HCT116 (cell line): ENCODE measurements around the gene OSGIN1. TPM values are rescaled to one million over a fixed set of nuclear protein-coding genes. Genes with fewer than 3 reads are reported as not detected.

ENCODE experiments used
- ATAC-seq: fragments of 200-7000 bp; cut with Tn5 transposase; 2 replicates; pipeline ENCODE4 v1.9.1; 2020; ENCODE audit warnings: mild to moderate bottlenecking, moderate library complexity
- BruUV-seq: library from RNA; stranded (reverse); fragments of 400-500 nt; replicated peaks from 2 replicates; lab custom pipeline; 2021; lab: Mats Ljungman, UMichigan
- CTCF ChIA-PET: fragments of 300-600 bp; sonication (Branson Sonifier 250); formaldehyde crosslinking; loops from one replicate; lab custom pipeline; 2021; ENCODE audit warnings: antibody characterized with exemption; lab: Charles Lee
- POLR2A ChIA-PET: fragments of 300-600, 350-600 bp; sonication (Branson Sonifier 250); formaldehyde crosslinking; loops from one replicate; lab custom pipeline; 2021; ENCODE audit warnings: antibody characterized with exemption; lab: Charles Lee
- RAD21 ChIA-PET, 2 experiments: fragments of 300-600 bp; sonication (Branson Sonifier 250); formaldehyde crosslinking; loops; one replicate each; lab custom pipeline; 2023; ENCODE audit warnings: low total read pairs in 2 of 2; ENCODE audit not compliant: uncharacterized antibody in 2 of 2, unreplicated experiment in 2 of 2, low non-redundant PET in 1 of 2; lab: Charles Lee
- DNase-seq: peaks from one replicate; pipeline ENCODE4 v3.0.0-alpha.2; 2010; ENCODE audit warnings: low read depth, low spot score
- H2AFZ ChIP-seq: fragments of 200-600 bp; shearing (Covaris generic), sonication (generic); 2 replicates; pipeline ENCODE4 v1.6.1; 2017; ENCODE audit warnings: low read depth, mixed run types, mixed read lengths, antibody characterized with exemption, low read length; ENCODE audit not compliant: poor library complexity, severe bottlenecking
- H3K27ac ChIP-seq: 2 replicates; pipeline ENCODE4 v1.5.1; 2012; ENCODE audit warnings: low read depth, low read length
- H3K27me3 ChIP-seq: fragments of 200-600 bp; sonication (generic); 2 replicates; pipeline ENCODE4 v1.6.1; 2016; ENCODE audit warnings: mixed run types, low read length, mixed read lengths; ENCODE audit not compliant: insufficient read depth
- H3K36me3 ChIP-seq, 2 experiments: fragments of 200-500 bp in 1 of 2; fragments of 200-600 bp in 1 of 2; sonication (Bioruptor generic) in 1 of 2; sonication (generic) in 1 of 2; 2 replicates each; pipeline versions ENCODE4 v1.5.1 to v1.6.1; 2014 to 2016; ENCODE audit warnings: low read length in 2 of 2, inconsistent platforms in 1 of 2, mixed read lengths in 1 of 2, mixed run types in 1 of 2; ENCODE audit not compliant: insufficient read depth in 2 of 2, control insufficient read depth in 1 of 2
- H3K4me1 ChIP-seq, 2 experiments: fragments of 200-600 bp in 1 of 2; sonication (generic) in 1 of 2; 2 replicates each; pipeline versions ENCODE4 v1.5.1 to v1.6.1; 2012 to 2017; ENCODE audit warnings: low read length in 2 of 2, inconsistent platforms in 1 of 2, mild to moderate bottlenecking in 1 of 2, mixed read lengths in 1 of 2, mixed run types in 1 of 2, moderate library complexity in 1 of 2; ENCODE audit not compliant: insufficient read depth in 2 of 2, control insufficient read depth in 1 of 2
- H3K4me2 ChIP-seq: fragments of 200-600 bp; sonication (generic); 2 replicates; pipeline ENCODE4 v1.6.1; 2017; ENCODE audit warnings: mixed run types, low read length, mixed read lengths
- H3K4me3 ChIP-seq, 2 experiments: fragments of 200-600 bp in 1 of 2; sonication (generic) in 1 of 2; replicated peaks in 1 of 2; 2 replicates each; pipeline ENCODE4 v1.5.1; 2011 to 2016; ENCODE audit warnings: low read length in 2 of 2, control low read depth in 1 of 2, low read depth in 1 of 2, mild to moderate bottlenecking in 1 of 2, mixed read lengths in 1 of 2, mixed run types in 1 of 2
- H3K79me2 ChIP-seq: fragments of 200-600 bp; sonication (generic); 2 replicates; pipeline ENCODE4 v1.6.1; 2017; ENCODE audit warnings: mild to moderate bottlenecking, mixed run types, low read length, moderate library complexity, mixed read lengths; ENCODE audit not compliant: insufficient read depth
- H3K9ac ChIP-seq: fragments of 200-600 bp; sonication (generic); 2 replicates; pipeline ENCODE4 v1.6.1; 2016; ENCODE audit warnings: low read length, mixed read lengths
- H3K9me2 ChIP-seq: fragments of 200-600 bp; sonication (generic), shearing (Covaris generic); 2 replicates; pipeline ENCODE4 v1.6.1; 2017; ENCODE audit warnings: mixed run types, mild to moderate bottlenecking, moderate library complexity; ENCODE audit not compliant: insufficient read depth
- H3K9me3 ChIP-seq, 2 experiments: fragments of 200-500 bp in 1 of 2; fragments of 200-600 bp in 1 of 2; sonication (Bioruptor generic) in 1 of 2; sonication (generic) in 1 of 2; 2 replicates each; pipeline ENCODE4 v1.6.1; 2014 to 2017; ENCODE audit warnings: low read length in 2 of 2, mixed read lengths in 2 of 2, inconsistent platforms in 1 of 2, low read depth in 1 of 2, mild to moderate bottlenecking in 1 of 2, mixed run types in 1 of 2, moderate library complexity in 1 of 2; ENCODE audit not compliant: control insufficient read depth in 1 of 2, insufficient read depth in 1 of 2
- H4K20me1 ChIP-seq: fragments of 200-600 bp; sonication (generic), shearing (Covaris generic); 2 replicates; pipeline ENCODE4 v1.6.1; 2017; ENCODE audit warnings: mixed run types, mild to moderate bottlenecking, moderate library complexity; ENCODE audit not compliant: insufficient read depth
- ATF3 ChIP-seq: IDR thresholded peaks from 2 replicates; pipeline ENCODE4 v1.6.1; 2012
- CBX3 ChIP-seq: IDR thresholded peaks from 2 replicates; pipeline ENCODE4 v1.6.1; 2012; ENCODE audit warnings: low read depth
- ELF1 ChIP-seq: IDR thresholded peaks from 2 replicates; pipeline ENCODE4 v1.6.1; 2012; ENCODE audit warnings: low read depth, borderline replicate concordance
- EZH2phosphoT487 ChIP-seq: fragments of 200-600 bp; IDR thresholded peaks from 2 replicates; pipeline ENCODE4 v1.6.1; 2018; ENCODE audit warnings: antibody characterized with exemption, borderline replicate concordance
- FOSL1 ChIP-seq: IDR thresholded peaks from 2 replicates; pipeline ENCODE4 v1.6.1; 2012; ENCODE audit warnings: low read depth
- JUND ChIP-seq: IDR thresholded peaks from 2 replicates; pipeline ENCODE4 v1.6.1; 2012
- RAD21 ChIP-seq: IDR thresholded peaks from 2 replicates; pipeline ENCODE4 v1.6.1; 2012; ENCODE audit warnings: low read depth, mild to moderate bottlenecking
- SIN3A ChIP-seq: IDR thresholded peaks from 2 replicates; pipeline ENCODE4 v1.6.1; 2012; ENCODE audit warnings: low read depth
- SRF ChIP-seq: IDR thresholded peaks from 2 replicates; pipeline ENCODE4 v1.6.1; 2012; ENCODE audit warnings: low read depth
- TCF7L2 ChIP-seq: IDR thresholded peaks from 2 replicates; pipeline ENCODE4 v1.7.0; 2011; ENCODE audit warnings: borderline replicate concordance, inconsistent platforms; ENCODE audit not compliant: insufficient read depth, insufficient read length; ENCODE audit errors: extremely low read depth
- ZFX ChIP-seq: fragments of 450-650 bp; IDR thresholded peaks from 2 replicates; pipeline ENCODE4 v1.6.1; 2017
- ZNF274 ChIP-seq: fragments of 200-500 bp; sonication (Bioruptor generic); IDR thresholded peaks from 2 replicates; pipeline ENCODE4 v1.6.1; 2014; ENCODE audit warnings: mild to moderate bottlenecking, low read depth, low read length, inconsistent platforms
- intact Hi-C: fragments of 100-400 bp; cut with micrococcal nuclease; formaldehyde crosslinking; loops from 2 replicates; pipeline ENCODE4 v1.10.0; 2022
- total RNA-seq: library from RNA; stranded (reverse); gene quantifications from one replicate; pipeline ENCODE4 v1.2.1, GENCODE V29; 2021; ENCODE audit not compliant: unreplicated experiment
- TF ChIP-seq, protein P1 (sequence below): IDR thresholded peaks from 2 replicates; pipeline ENCODE4 v1.6.1; 2012; ENCODE audit warnings: low read depth
- TF ChIP-seq, protein P2 (sequence below): IDR thresholded peaks from 2 replicates; pipeline ENCODE4 v1.6.1; 2011; ENCODE audit warnings: mild to moderate bottlenecking, low read length, moderate library complexity; ENCODE audit not compliant: insufficient replicate concordance; ENCODE audit errors: extremely low read depth
- TF ChIP-seq, protein P3 (sequence below), 3 experiments: fragments of 200-600 bp in 1 of 3; sonication (generic) in 1 of 3; IDR thresholded peaks in 2 of 3; conservative IDR thresholded peaks in 1 of 3; 2 replicates each; pipeline ENCODE4 v1.5.1; 2012 to 2017; ENCODE audit warnings: low read depth in 2 of 3, low read length in 2 of 3, antibody characterized with exemption in 1 of 3, borderline replicate concordance in 1 of 3, control low read depth in 1 of 3, mild to moderate bottlenecking in 1 of 3, mixed read lengths in 1 of 3, mixed run types in 1 of 3, moderate library complexity in 1 of 3; ENCODE audit not compliant: insufficient read depth in 1 of 3

OSGIN1 gene
- total RNA-seq, 1 experiment from 2014 or later, result 19.8 TPM

DNA sequence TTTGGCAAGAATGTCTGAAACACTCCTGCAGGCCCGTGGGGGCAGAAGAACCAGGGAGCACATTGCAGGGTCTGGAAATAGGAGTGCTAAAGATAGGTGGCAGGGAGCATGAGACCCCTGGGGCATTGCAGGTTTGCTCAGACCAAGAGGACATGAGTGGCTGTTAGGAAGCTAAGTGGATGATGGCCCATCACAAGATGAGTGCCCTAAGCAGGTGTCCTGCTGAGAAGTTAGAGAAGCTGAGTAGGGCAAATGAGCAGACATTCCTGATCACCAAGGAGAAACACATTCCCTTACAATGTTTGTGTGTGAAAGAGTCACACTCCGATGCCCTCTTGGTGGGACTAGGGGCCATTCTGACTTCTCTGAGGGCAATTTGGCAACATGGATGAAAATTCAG is 44.2 kb upstream of the OSGIN1 start:
- no peak overlapping the region for H2AFZ ChIP-seq
- H3K27me3 ChIP-seq, result no peaks in the 10 kb centered on the region
- ChIA-PET CTCF (no interaction called here), POLR2A (no interaction called here), RAD21 (no interaction called here)
- H3K36me3 ChIP-seq, result 0 out of 4 replicates have a peak, but pooled peaks cover 0 to 4% of the 10 kb centered on the region in 2 experiments
- no peaks in the 10 kb centered on the region for H4K20me1 ChIP-seq
- ATAC-seq, result no peak
- intact Hi-C loops, result no loop called here
- peaks cover 0 to 16% of the 10 kb centered on the region in 2 experiments; a peak in 1 of 4 replicates for H3K4me1 ChIP-seq
- no peak overlapping the region for H3K9ac ChIP-seq
- H3K9me2 ChIP-seq, result no peaks in the 10 kb centered on the region
- TF ChIP-seq ZNF274, result no peak
- no peak for TF ChIP-seq EZH2phosphoT487
- TF ChIP-seq, protein P1, sequence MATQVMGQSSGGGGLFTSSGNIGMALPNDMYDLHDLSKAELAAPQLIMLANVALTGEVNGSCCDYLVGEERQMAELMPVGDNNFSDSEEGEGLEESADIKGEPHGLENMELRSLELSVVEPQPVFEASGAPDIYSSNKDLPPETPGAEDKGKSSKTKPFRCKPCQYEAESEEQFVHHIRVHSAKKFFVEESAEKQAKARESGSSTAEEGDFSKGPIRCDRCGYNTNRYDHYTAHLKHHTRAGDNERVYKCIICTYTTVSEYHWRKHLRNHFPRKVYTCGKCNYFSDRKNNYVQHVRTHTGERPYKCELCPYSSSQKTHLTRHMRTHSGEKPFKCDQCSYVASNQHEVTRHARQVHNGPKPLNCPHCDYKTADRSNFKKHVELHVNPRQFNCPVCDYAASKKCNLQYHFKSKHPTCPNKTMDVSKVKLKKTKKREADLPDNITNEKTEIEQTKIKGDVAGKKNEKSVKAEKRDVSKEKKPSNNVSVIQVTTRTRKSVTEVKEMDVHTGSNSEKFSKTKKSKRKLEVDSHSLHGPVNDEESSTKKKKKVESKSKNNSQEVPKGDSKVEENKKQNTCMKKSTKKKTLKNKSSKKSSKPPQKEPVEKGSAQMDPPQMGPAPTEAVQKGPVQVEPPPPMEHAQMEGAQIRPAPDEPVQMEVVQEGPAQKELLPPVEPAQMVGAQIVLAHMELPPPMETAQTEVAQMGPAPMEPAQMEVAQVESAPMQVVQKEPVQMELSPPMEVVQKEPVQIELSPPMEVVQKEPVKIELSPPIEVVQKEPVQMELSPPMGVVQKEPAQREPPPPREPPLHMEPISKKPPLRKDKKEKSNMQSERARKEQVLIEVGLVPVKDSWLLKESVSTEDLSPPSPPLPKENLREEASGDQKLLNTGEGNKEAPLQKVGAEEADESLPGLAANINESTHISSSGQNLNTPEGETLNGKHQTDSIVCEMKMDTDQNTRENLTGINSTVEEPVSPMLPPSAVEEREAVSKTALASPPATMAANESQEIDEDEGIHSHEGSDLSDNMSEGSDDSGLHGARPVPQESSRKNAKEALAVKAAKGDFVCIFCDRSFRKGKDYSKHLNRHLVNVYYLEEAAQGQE, result no peak
- TF ChIP-seq, protein P2, sequence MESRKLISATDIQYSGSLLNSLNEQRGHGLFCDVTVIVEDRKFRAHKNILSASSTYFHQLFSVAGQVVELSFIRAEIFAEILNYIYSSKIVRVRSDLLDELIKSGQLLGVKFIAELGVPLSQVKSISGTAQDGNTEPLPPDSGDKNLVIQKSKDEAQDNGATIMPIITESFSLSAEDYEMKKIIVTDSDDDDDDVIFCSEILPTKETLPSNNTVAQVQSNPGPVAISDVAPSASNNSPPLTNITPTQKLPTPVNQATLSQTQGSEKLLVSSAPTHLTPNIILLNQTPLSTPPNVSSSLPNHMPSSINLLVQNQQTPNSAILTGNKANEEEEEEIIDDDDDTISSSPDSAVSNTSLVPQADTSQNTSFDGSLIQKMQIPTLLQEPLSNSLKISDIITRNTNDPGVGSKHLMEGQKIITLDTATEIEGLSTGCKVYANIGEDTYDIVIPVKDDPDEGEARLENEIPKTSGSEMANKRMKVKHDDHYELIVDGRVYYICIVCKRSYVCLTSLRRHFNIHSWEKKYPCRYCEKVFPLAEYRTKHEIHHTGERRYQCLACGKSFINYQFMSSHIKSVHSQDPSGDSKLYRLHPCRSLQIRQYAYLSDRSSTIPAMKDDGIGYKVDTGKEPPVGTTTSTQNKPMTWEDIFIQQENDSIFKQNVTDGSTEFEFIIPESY, result no peak
- TF ChIP-seq JUND, result no peak
- no peak for TF ChIP-seq SIN3A
- TF ChIP-seq ELF1, result no peak
- no peak for TF ChIP-seq FOSL1
- no peak for TF ChIP-seq CBX3
- TF ChIP-seq, protein P3, sequence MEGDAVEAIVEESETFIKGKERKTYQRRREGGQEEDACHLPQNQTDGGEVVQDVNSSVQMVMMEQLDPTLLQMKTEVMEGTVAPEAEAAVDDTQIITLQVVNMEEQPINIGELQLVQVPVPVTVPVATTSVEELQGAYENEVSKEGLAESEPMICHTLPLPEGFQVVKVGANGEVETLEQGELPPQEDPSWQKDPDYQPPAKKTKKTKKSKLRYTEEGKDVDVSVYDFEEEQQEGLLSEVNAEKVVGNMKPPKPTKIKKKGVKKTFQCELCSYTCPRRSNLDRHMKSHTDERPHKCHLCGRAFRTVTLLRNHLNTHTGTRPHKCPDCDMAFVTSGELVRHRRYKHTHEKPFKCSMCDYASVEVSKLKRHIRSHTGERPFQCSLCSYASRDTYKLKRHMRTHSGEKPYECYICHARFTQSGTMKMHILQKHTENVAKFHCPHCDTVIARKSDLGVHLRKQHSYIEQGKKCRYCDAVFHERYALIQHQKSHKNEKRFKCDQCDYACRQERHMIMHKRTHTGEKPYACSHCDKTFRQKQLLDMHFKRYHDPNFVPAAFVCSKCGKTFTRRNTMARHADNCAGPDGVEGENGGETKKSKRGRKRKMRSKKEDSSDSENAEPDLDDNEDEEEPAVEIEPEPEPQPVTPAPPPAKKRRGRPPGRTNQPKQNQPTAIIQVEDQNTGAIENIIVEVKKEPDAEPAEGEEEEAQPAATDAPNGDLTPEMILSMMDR (IDR thresholded peaks at IDR 0.05 in 2 of 3, conservative IDR thresholded peaks at IDR 0.05 in 1 of 3; ENCODE audit: borderline replicate concordance in 1 of 3, insufficient read depth in 1 of 3, low read depth in 2 of 3, low read length in 2 of 3), result no peak
- TF ChIP-seq TCF7L2, result no peak
- TF ChIP-seq SRF, result no peak
- no peak for TF ChIP-seq ATF3
- no peak for TF ChIP-seq ZFX
- TF ChIP-seq RAD21, result no peak
- H3K4me3 ChIP-seq, result no peak overlapping the region
- DNase-seq, result no peak
- no peak overlapping the region for H3K4me2 ChIP-seq
- H3K9me3 ChIP-seq, result no peaks in the 10 kb centered on the region
- no TSS peak for BruUV-seq
- no peak overlapping the region for H3K27ac ChIP-seq
- H3K79me2 ChIP-seq, result no peaks in the 10 kb centered on the region
